Stomach (tissue), 9 donors: ENCODE measurements around the gene ITPRIP. TPM values are rescaled to one million over a fixed set of nuclear protein-coding genes. Genes with fewer than 3 reads are reported as not detected.

Source experiments
- DNase-seq, 2 donors: peaks; one replicate each; pipeline versions ENCODE4 v3.0.0 to v3.0.0-alpha.2; 2013 to 2019
- H3K27ac ChIP-seq, 5 donors: fragments of 200-600 bp in 4 of 5; sonication (generic) in 4 of 5; one replicate each; pipeline ENCODE4 v1.5.1; 2013 to 2019; ENCODE audit warnings: mild to moderate bottlenecking in 1 of 5, moderate library complexity in 1 of 5
- H3K27me3 ChIP-seq, 3 donors: fragments of 200-600 bp; sonication (generic); one replicate each; pipeline ENCODE4 v1.5.1; 2017 to 2019; ENCODE audit warnings: mixed run types in 1 of 3
- H3K36me3 ChIP-seq, 4 donors: fragments of 200-600 bp; sonication (generic); 1 replicate in 3 of 4; 2 replicates in 1 of 4; pipeline ENCODE4 v1.5.1; 2016 to 2019
- H3K4me1 ChIP-seq, 4 donors: fragments of 200-600 bp; sonication (generic); one replicate each; pipeline ENCODE4 v1.5.1; 2016 to 2019
- H3K4me3 ChIP-seq, 4 donors: fragments of 200-600 bp; sonication (generic) in 3 of 4; one replicate each; pipeline ENCODE4 v1.5.1; 2016 to 2019; ENCODE audit warnings: mild to moderate bottlenecking in 1 of 4
- H3K9me3 ChIP-seq, 4 donors: fragments of 200-600 bp; sonication (generic); one replicate each; pipeline ENCODE4 v1.5.1; 2016 to 2019
- CTCF ChIP-seq, 7 experiments: fragments of 450-650 bp in 4 of 7; fragments of 200-600 bp in 3 of 7; sonication (generic) in 3 of 7; IDR thresholded peaks; one replicate each; pipeline ENCODE4 v1.5.1; 2016 to 2019; ENCODE audit warnings: antibody characterized with exemption in 7 of 7, control low read depth in 2 of 7, mild to moderate bottlenecking in 1 of 7
- EP300 ChIP-seq: sonication (generic); formaldehyde crosslinking; IDR thresholded peaks from one replicate; pipeline ENCODE4 v1.6.1; 2017; ENCODE audit warnings: antibody characterized with exemption
- POLR2A ChIP-seq, 4 donors: fragments of 450-650 bp; IDR thresholded peaks; one replicate each; pipeline ENCODE4 v1.6.1; 2016; ENCODE audit warnings: antibody characterized with exemption in 4 of 4, control low read depth in 2 of 4, mild to moderate bottlenecking in 1 of 4, moderate library complexity in 1 of 4
- POLR2AphosphoS5 ChIP-seq, 3 donors: sonication (generic); formaldehyde crosslinking; IDR thresholded peaks; one replicate each; pipeline ENCODE4 v1.6.1; 2016; ENCODE audit warnings: antibody characterized with exemption in 3 of 3
- WGBS, 5 donors: extraction: QIAGEN DNeasy Blood & Tissue Kit in 3 of 5; methylation state at CpG; one replicate each; pipeline versions ENCODE4 v1.1.5 to v1.1.7; 2013 to 2018; 5-methylcytosine and 5-hydroxymethylcytosine counted together
- intact Hi-C: fragments of 100-400 bp; cut with DNase I; formaldehyde crosslinking; loops from one replicate; pipeline ENCODE4 v1.15.1; 2023; ENCODE audit warnings: low total_unique reads
- polyA plus RNA-seq, 3 donors: library from polyadenylated mRNA; stranded (reverse); fragments of 200-250 nt; gene quantifications; one replicate each; pipeline ENCODE4 v1.2.3, GENCODE V29; 2013
- total RNA-seq, 5 donors: library from RNA; depleted of rRNA; stranded (reverse); fragments of >200 nt; gene quantifications; one replicate each; pipeline versions ENCODE4 v1.1.0 to v1.2.3, GENCODE V29; 2014 to 2016
- donor health status: healthy with polysubstance abuse.
- donor health status: Bipolar disorder and iron deficiency.
- donor health status: healthy.

Gene ITPRIP
- total and polyA plus RNA-seq, 8 donors = 1.7 to 13.5 (median 6.9) TPM

- Histone ChIP-seq H3K4me1 (peaks cover 13 to 46% (median 21%) of the 10 kb centered on the region in 4 donors), H3K27ac (peak within 1 kb of the TSS; percentile 92 to 96 (median 94)), H3K9me3 (no peaks in the 10 kb centered on the region), H3K36me3 (peaks cover 22 to 44% (median 41%) of the 10 kb centered on the region in 4 donors), H3K4me3 (peak within 1 kb of the TSS; percentile 76 to 90 (median 86)), H3K27me3 (no peaks in the 10 kb centered on the region)
- intact Hi-C loops = no loop called here
- 1 to 2% (median 1%) methylated on average over 36 to 59 of the region's 59 CpGs for WGBS, 5 donors
- TF ChIP-seq POLR2A (IDR thresholded peaks at IDR 0.05) = peak in 1 of 4 donors; percentile 19
- TF ChIP-seq POLR2AphosphoS5 (IDR thresholded peaks at IDR 0.05) = peak; percentile 35 to 92 (median 83)
- no peak for TF ChIP-seq CTCF (IDR thresholded peaks at IDR 0.05)
- TF ChIP-seq EP300 = no peak
- DNase-seq = peak; percentile 99 to 100
Measured at GRCh38 chr10:104268713-104269645, 69.3 kb downstream of the ITPRIP start, which contains the start of gene GSTO2. Gene GSTO2, plus strand, starts transcription at chr10:104269184. Its CDS starts 5,732 bp downstream, at chr10:104274916.

- intact Hi-C loops = no loop called here
- TF ChIP-seq POLR2AphosphoS5 (IDR thresholded peaks at IDR 0.05) (no peak), EP300 (no peak), CTCF (IDR thresholded peaks at IDR 0.05) (no peak), POLR2A (IDR thresholded peaks at IDR 0.05) (no peak)
Measured at GRCh38 chr10:104268405-104268712, 69.9 kb downstream of the ITPRIP start.

GRCh38 chr10:104267721-104268404, 70.4 kb downstream of the ITPRIP start:
- 86 to 95% (median 90%) methylated on average over 14 of the region's 14 CpGs for WGBS, 5 donors
- H3K27me3 ChIP-seq = no peaks in the 10 kb centered on the region
- H3K9me3 ChIP-seq = no peaks in the 10 kb centered on the region
- peaks cover 13 to 57% (median 21%) of the 10 kb centered on the region in 4 donors for H3K4me1 ChIP-seq
- DNase-seq = no peak
- no peak for TF ChIP-seq POLR2AphosphoS5 (IDR thresholded peaks at IDR 0.05)
- no peak for TF ChIP-seq POLR2A (IDR thresholded peaks at IDR 0.05)
- TF ChIP-seq CTCF (IDR thresholded peaks at IDR 0.05) = no peak
- TF ChIP-seq EP300 = no peak
- H3K36me3 ChIP-seq = peaks cover 22 to 55% (median 48%) of the 10 kb centered on the region in 4 donors
- intact Hi-C loops = no loop called here
- H3K27ac ChIP-seq = peak overlapping the region in 4 of 5 donors; percentile 92 to 94 (median 94)
- peak overlapping the region; percentile 76 to 90 (median 86) for H3K4me3 ChIP-seq

More at GRCh38 chr10:104268405-104268712, 69.9 kb downstream of the ITPRIP start:
- peaks cover 22 to 50% (median 45%) of the 10 kb centered on the region in 4 donors for H3K36me3 ChIP-seq
- H3K27me3 ChIP-seq = no peaks in the 10 kb centered on the region
- no peak for DNase-seq
- peak overlapping the region; percentile 92 to 96 (median 94) for H3K27ac ChIP-seq
- H3K9me3 ChIP-seq = no peaks in the 10 kb centered on the region
- H3K4me3 ChIP-seq = peak overlapping the region; percentile 76 to 90 (median 86)
- H3K4me1 ChIP-seq = peaks cover 13 to 52% (median 21%) of the 10 kb centered on the region in 4 donors
- 3 to 7% (median 5%) methylated on average over 10 of the region's 10 CpGs for WGBS, 5 donors

- WGBS, 5 donors = 83 to 93% (median 91%) methylated on average over 5 of the region's 5 CpGs
- no peak for DNase-seq
- H3K36me3 ChIP-seq = peaks cover 37 to 86% (median 79%) of the 10 kb centered on the region in 4 donors
- peaks cover 19 to 88% (median 40%) of the 10 kb centered on the region in 4 donors for H3K4me1 ChIP-seq
- H3K27ac ChIP-seq = no peak overlapping the region
- no peaks in the 10 kb centered on the region for H3K27me3 ChIP-seq
- no peak overlapping the region for H3K4me3 ChIP-seq
- TF ChIP-seq POLR2AphosphoS5 (IDR thresholded peaks at IDR 0.05) = no peak
- intact Hi-C loops = no loop called here
- no peaks in the 10 kb centered on the region for H3K9me3 ChIP-seq
Measured at GRCh38 chr10:104264783-104265182, 73.5 kb downstream of the ITPRIP start.
